Measurements from ENCODE around the gene ASTN2. TPM values are rescaled to one million over a fixed set of nuclear protein-coding genes. Genes with fewer than 3 reads are reported as not detected.
A peak's percentile ranks its signal among the peaks of the same experiment; 100 is the strongest.

Gene ASTN2
- total and polyA plus RNA-seq, 2 experiments from 2014 or later: 7.0 to 24.6 TPM

DNA sequence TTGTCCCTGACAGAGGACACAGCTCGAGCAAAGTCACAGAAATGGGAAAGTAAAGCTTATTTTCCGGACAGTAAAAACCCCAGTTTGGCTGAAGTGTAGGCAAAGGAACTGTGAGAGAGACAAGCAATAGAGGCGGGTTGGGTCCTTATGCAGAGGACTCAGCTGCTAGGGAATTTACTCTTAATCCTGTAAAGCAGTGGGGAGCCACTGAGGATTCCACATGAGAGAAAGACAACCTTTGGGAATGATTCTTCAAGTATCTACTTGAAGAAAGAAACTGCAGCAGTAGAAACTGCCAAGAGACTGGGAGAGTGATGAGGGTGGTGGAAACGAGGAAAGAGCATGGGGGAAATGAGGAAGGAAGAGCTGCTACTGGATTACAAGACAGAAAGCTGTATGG is 20.2 kb downstream of the ASTN2 start:
- Mint-ChIP-seq H3K4me3 (no peak overlapping the region), H3K27ac (no peak overlapping the region), H3K4me1 (peaks cover 15% of the 10 kb centered on the region), H3K36me3 (ENCODE audit: low read depth) (no peaks in the 10 kb centered on the region), H3K9me3 (no peaks in the 10 kb centered on the region; the same call in 2 of the 3 replicates), H3K27me3 (ENCODE audit: insufficient read depth, low read depth, poor library complexity) (no peaks in the 10 kb centered on the region)
- Histone ChIP-seq H3K4me1 (ENCODE audit: insufficient read depth) (no peaks in the 10 kb centered on the region), H3K4me3 (no peak overlapping the region), H3F3A (replicated peaks; ENCODE audit: low read depth) (no peaks in the 10 kb centered on the region), H3K4me2 (no peak overlapping the region), H3K27ac (ENCODE audit: low read depth) (no peak overlapping the region), H4K20me1 (replicated peaks; ENCODE audit: insufficient read depth) (no peaks in the 10 kb centered on the region), H2AFZ (no peak overlapping the region), H3K9me2 (ENCODE audit: insufficient read depth) (0 out of 2 replicates have a peak, but pooled peaks cover 5% of the 10 kb centered on the region), H3K79me2 (replicated peaks; ENCODE audit: insufficient read depth) (no peaks in the 10 kb centered on the region), H3K27me3 (ENCODE audit: insufficient read depth) (no peaks in the 10 kb centered on the region), H3K36me3 (ENCODE audit: insufficient read depth) (no peaks in the 10 kb centered on the region)
- no peak for DNase-seq (ENCODE audit: low spot score)
- ATAC-seq: peak; percentile 69
- TF ChIP-seq EZH2 (IDR thresholded peaks at IDR 0.05; ENCODE audit: low read depth, unreplicated experiment): no peak
- TF ChIP-seq EZH2phosphoT487 (IDR thresholded peaks at IDR 0.05; ENCODE audit: unreplicated experiment): no peak
- TF ChIP-seq, protein P1, sequence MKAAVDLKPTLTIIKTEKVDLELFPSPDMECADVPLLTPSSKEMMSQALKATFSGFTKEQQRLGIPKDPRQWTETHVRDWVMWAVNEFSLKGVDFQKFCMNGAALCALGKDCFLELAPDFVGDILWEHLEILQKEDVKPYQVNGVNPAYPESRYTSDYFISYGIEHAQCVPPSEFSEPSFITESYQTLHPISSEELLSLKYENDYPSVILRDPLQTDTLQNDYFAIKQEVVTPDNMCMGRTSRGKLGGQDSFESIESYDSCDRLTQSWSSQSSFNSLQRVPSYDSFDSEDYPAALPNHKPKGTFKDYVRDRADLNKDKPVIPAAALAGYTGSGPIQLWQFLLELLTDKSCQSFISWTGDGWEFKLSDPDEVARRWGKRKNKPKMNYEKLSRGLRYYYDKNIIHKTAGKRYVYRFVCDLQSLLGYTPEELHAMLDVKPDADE (IDR thresholded peaks at IDR 0.05): no peak
- TF ChIP-seq NANOG (IDR thresholded peaks at IDR 0.05; ENCODE audit: borderline replicate concordance): no peak
- TF ChIP-seq, protein P2, sequence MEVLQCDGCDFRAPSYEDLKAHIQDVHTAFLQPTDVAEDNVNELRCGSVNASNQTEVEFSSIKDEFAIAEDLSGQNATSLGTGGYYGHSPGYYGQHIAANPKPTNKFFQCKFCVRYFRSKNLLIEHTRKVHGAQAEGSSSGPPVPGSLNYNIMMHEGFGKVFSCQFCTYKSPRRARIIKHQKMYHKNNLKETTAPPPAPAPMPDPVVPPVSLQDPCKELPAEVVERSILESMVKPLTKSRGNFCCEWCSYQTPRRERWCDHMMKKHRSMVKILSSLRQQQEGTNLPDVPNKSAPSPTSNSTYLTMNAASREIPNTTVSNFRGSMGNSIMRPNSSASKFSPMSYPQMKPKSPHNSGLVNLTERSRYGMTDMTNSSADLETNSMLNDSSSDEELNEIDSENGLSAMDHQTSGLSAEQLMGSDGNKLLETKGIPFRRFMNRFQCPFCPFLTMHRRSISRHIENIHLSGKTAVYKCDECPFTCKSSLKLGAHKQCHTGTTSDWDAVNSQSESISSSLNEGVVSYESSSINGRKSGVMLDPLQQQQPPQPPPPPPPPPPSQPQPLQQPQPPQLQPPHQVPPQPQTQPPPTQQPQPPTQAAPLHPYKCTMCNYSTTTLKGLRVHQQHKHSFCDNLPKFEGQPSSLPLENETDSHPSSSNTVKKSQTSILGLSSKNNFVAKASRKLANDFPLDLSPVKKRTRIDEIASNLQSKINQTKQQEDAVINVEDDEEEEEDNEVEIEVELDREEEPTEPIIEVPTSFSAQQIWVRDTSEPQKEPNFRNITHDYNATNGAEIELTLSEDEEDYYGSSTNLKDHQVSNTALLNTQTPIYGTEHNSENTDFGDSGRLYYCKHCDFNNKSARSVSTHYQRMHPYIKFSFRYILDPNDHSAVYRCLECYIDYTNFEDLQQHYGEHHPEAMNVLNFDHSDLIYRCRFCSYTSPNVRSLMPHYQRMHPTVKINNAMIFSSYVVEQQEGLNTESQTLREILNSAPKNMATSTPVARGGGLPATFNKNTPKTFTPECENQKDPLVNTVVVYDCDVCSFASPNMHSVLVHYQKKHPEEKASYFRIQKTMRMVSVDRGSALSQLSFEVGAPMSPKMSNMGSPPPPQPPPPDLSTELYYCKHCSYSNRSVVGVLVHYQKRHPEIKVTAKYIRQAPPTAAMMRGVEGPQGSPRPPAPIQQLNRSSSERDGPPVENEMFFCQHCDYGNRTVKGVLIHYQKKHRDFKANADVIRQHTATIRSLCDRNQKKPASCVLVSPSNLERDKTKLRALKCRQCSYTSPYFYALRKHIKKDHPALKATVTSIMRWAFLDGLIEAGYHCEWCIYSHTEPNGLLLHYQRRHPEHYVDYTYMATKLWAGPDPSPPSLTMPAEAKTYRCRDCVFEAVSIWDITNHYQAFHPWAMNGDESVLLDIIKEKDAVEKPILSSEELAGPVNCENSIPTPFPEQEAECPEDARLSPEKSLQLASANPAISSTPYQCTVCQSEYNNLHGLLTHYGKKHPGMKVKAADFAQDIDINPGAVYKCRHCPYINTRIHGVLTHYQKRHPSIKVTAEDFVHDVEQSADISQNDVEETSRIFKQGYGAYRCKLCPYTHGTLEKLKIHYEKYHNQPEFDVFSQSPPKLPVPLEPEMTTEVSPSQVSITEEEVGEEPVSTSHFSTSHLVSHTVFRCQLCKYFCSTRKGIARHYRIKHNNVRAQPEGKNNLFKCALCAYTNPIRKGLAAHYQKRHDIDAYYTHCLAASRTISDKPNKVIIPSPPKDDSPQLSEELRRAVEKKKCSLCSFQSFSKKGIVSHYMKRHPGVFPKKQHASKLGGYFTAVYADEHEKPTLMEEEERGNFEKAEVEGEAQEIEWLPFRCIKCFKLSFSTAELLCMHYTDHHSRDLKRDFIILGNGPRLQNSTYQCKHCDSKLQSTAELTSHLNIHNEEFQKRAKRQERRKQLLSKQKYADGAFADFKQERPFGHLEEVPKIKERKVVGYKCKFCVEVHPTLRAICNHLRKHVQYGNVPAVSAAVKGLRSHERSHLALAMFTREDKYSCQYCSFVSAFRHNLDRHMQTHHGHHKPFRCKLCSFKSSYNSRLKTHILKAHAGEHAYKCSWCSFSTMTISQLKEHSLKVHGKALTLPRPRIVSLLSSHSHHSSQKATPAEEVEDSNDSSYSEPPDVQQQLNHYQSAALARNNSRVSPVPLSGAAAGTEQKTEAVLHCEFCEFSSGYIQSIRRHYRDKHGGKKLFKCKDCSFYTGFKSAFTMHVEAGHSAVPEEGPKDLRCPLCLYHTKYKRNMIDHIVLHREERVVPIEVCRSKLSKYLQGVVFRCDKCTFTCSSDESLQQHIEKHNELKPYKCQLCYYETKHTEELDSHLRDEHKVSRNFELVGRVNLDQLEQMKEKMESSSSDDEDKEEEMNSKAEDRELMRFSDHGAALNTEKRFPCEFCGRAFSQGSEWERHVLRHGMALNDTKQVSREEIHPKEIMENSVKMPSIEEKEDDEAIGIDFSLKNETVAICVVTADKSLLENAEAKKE (CRISPR knock-in tag; IDR thresholded peaks at IDR 0.05): no peak; the same call in 1 of the 2 replicates
- TF ChIP-seq, protein P3, sequence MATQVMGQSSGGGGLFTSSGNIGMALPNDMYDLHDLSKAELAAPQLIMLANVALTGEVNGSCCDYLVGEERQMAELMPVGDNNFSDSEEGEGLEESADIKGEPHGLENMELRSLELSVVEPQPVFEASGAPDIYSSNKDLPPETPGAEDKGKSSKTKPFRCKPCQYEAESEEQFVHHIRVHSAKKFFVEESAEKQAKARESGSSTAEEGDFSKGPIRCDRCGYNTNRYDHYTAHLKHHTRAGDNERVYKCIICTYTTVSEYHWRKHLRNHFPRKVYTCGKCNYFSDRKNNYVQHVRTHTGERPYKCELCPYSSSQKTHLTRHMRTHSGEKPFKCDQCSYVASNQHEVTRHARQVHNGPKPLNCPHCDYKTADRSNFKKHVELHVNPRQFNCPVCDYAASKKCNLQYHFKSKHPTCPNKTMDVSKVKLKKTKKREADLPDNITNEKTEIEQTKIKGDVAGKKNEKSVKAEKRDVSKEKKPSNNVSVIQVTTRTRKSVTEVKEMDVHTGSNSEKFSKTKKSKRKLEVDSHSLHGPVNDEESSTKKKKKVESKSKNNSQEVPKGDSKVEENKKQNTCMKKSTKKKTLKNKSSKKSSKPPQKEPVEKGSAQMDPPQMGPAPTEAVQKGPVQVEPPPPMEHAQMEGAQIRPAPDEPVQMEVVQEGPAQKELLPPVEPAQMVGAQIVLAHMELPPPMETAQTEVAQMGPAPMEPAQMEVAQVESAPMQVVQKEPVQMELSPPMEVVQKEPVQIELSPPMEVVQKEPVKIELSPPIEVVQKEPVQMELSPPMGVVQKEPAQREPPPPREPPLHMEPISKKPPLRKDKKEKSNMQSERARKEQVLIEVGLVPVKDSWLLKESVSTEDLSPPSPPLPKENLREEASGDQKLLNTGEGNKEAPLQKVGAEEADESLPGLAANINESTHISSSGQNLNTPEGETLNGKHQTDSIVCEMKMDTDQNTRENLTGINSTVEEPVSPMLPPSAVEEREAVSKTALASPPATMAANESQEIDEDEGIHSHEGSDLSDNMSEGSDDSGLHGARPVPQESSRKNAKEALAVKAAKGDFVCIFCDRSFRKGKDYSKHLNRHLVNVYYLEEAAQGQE (IDR thresholded peaks at IDR 0.05; ENCODE audit: unreplicated experiment): no peak
- no peak for TF ChIP-seq JUNB (IDR thresholded peaks at IDR 0.05; ENCODE audit: unreplicated experiment)
- TF ChIP-seq CREB1 (CRISPR knock-in tag; IDR thresholded peaks at IDR 0.05; ENCODE audit: low read depth): no peak
- no peak for TF ChIP-seq ZNF331 (CRISPR knock-in tag; IDR thresholded peaks at IDR 0.05; ENCODE audit: low read depth)
- no peak for TF ChIP-seq STAT1 (IDR thresholded peaks at IDR 0.05; ENCODE audit: unreplicated experiment)

All from GM23338 (cell line).